GM18858 (cell line): ENCODE results near the gene CACNA2D4.

ENCODE experiments used
- ATAC-seq: cut with Tn5 transposase; IDR thresholded peaks from one replicate; pipeline ENCODE4 v1.9.1; 2021; ENCODE audit not compliant: unreplicated experiment

CACNA2D4 gene

GRCh38 chr12:1920436-1920835, 2.0 kb upstream of the CACNA2D4 start:
- ATAC-seq, result no peak

DNA sequence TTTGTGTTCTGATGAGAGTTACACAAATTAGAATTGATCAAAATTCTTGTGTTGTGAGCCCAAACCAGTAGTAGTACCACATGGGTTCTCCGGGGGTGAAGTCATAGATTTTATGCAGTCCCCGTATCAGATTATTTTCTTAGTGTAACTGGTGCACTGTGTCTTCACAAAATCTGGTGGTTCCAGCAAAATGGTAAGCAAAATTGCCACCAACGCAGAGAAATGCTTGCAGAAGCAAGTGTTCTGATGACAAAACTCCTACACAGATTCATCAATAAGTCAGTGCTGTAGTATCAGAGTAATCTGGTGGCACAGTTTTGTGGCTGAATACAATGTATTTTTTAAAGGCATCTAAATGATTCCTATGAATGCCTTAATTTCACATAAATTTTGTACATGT, 1.3 kb upstream of the CACNA2D4 start:
- no peak for ATAC-seq

GRCh38 chr12:1919284-1919683, 832 bp upstream of the CACNA2D4 start:
- ATAC-seq, result no peak

DNA sequence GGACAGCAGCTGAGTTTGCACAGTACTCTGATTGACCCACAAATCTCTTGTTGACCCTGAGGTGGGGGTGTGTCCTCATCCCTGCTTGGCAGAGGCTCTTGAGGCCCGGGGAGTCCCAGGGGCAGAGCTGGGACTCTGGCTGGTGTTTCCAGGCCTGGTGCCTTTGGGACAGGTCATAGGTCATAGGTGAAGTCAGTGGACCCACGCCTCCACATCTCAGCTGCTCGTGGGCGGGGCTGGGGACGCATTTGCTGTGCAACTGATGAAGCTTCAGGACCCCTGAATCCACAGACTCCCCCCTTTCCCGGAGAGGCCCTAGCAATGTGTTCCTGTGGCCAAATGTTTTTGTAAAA, 408 bp upstream of the CACNA2D4 start:
- no peak for ATAC-seq

GRCh38 chr12:1917172-1918070, 1.0 kb downstream of the CACNA2D4 start:
- no peak for ATAC-seq

DNA sequence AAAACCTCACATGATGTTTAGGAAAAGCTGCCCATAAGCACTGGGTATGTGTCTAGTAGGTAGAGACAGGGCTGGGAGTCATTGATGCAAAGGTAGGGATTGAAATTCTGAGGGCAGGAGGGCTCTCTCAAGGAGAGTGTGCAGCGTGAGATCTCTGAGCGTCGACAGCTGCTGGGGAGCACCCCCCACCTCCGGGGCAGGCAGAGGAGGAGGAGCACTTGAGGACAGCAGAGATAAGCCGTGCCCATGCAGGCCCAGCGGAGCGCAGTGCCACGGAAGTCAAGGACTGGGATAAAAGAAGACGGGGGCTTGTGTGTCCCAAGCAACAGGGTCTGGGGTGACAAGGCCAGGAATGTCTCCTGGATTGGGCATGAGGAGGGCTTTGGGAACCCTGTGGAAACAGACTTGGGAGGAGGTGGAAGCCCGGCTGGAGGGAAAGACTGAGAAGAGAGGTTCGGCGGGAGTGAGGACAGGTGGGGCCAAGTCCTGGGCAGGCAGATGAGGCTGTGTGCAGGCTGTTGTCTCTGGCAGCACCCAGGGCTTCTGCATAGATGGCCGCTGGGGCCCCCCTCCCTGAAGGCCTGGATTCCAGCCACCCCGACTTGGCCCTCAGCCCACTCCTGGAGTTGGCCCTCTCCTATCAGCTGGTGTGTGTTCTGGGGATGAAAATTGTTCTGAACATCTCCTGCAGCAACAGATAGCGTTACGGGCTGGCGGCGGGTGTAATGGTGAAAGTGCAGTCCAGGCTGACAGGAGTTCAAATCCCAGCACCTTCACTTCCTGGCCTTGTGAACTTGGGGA, 1.9 kb downstream of the CACNA2D4 start:
- ATAC-seq, result no peak

- ATAC-seq, result no peak
Measured at GRCh38 chr12:1915082-1915968, 3.1 kb downstream of the CACNA2D4 start.

GRCh38 chr12:1914114-1914911, 4.1 kb downstream of the CACNA2D4 start:
- ATAC-seq, result no peak

DNA sequence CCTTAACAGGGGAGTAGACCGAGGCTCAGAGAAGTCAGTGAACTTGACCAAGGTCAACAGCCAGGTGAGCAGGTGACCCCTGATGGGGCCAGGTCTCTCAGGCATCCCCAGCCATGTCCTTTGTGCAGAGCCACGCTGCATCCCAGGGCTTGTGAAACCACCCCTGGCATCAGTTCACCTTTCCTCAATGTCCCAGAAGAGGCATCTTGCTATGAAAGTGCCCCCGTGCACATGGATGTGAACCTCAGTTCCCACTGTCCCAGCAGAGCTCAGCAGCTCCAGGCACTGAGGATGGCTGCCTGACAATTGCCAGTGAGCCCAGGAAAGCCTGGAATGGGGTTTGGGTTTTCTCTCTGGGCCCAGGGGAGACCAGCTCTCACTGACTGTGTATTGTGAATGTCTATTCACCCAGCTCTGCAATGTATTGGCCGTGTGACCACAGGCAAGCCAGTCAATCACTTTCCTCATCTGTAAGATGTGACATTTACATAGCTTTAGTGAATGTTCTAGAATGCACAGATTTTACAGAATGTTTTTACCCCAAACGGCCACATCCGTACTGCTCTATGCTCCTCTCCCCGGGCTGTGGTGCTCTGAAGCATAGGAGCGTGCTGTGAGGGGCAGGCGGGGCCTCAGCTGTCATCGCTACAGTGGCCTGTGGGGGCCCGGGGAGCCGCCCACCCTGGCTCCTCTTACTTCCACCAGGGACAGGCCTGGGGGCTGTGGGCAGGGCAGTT, 4.9 kb downstream of the CACNA2D4 start:
- no peak for ATAC-seq

GRCh38 chr12:1912580-1913376, 5.7 kb downstream of the CACNA2D4 start:
- no peak for ATAC-seq

- no peak for ATAC-seq
Measured at GRCh38 chr12:1911598-1912575, 6.6 kb downstream of the CACNA2D4 start.

DNA sequence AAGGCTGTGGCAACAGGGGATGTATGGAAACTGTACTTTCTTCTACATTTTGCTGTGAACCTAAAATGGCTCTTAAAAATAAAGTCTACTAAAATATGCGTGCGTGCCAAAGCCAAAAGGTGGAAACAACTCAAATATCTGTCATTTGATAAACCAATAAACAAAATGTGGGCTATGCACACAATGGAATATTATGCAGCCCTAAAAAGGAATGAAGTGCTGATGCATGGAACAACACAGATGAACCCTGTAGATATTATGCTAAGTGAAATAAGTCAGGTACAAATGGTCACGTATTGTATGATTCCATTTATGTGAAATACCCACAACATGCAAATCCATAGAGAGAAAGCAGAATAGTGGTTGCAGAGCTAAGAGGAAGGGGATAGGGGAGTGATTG, 8.0 kb downstream of the CACNA2D4 start:
- no peak for ATAC-seq

GRCh38 chr12:1908758-1909157, 9.7 kb downstream of the CACNA2D4 start:
- ATAC-seq, result no peak

- ATAC-seq, result no peak
Measured at GRCh38 chr12:1907652-1908611, 10.5 kb downstream of the CACNA2D4 start.

DNA sequence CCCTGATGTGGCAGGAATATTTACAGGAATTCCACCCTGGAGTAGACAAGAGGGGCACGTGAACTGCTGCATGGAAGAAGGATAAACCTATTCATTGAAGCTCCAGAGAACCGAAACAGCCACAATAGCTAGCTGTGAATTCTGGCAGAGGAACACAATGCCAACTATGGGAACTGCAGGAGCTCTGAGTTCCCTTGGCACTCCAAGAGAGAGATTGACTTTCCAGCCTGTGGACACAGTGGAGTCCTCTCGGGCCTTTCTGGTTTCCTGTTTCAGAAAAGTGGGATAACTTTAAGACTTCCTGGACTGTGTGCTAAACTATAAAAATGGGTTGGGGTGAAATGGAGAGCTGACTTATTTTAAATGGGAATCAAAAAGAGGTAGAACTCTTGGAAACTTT, 11.9 kb downstream of the CACNA2D4 start:
- no peak for ATAC-seq

DNA sequence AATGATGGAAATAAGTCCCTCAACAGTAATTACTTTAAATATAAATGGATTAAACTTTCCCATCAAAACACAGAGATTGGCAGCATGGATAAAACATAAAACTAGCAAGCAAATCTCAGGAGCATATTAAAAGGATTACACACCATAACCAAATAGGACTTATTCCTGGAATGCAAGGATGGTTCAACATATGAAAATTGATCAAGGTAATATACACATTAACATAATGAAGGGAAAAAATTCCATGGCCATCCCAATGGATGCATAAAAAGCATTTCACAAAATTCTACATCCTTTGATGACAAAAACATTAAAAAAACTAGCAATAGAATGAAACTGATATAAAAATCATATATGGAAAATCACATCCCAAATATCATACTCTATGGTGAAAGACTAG, 13.6 kb downstream of the CACNA2D4 start:
- no peak for ATAC-seq

DNA sequence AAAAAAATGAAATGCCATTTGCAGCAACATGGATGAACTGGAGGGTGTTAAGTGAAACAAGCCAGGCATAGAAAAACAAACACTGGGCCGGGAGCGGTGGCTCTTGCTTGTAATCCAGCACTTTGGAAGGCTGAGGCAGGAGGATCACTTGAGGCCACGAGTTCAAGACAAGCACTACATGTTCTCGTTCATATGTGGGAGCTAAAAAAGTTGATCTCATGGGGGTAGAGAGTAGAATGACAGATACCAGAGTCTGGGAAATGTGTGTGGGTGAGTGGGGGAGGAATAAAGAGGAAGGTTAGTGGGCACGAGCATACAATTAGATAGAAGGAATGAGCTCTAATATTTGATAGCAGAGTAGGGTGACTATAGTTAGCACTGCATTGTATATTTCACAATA, 21.5 kb downstream of the CACNA2D4 start:
- no peak for ATAC-seq
